Activated naive CD4-positive, alpha-beta T cell treated with Interleukin-2 at 50 U/mL for 16 hours (primary cell): ENCODE measurements around the gene APOA1.
"Not testable (repeated sequence)": the region's sequence is repeated elsewhere in the genome, so short reads cannot be mapped to it uniquely, and the experiment has no call there.

ENCODE experiments used
- DNase-seq: peaks from one replicate; pipeline ENCODE4 v3.0.0-alpha.2; 2020

APOA1 gene

GRCh38 chr11:116811194-116811593 is 26.2 kb downstream of the APOA1 start:
- no peak for DNase-seq

DNA sequence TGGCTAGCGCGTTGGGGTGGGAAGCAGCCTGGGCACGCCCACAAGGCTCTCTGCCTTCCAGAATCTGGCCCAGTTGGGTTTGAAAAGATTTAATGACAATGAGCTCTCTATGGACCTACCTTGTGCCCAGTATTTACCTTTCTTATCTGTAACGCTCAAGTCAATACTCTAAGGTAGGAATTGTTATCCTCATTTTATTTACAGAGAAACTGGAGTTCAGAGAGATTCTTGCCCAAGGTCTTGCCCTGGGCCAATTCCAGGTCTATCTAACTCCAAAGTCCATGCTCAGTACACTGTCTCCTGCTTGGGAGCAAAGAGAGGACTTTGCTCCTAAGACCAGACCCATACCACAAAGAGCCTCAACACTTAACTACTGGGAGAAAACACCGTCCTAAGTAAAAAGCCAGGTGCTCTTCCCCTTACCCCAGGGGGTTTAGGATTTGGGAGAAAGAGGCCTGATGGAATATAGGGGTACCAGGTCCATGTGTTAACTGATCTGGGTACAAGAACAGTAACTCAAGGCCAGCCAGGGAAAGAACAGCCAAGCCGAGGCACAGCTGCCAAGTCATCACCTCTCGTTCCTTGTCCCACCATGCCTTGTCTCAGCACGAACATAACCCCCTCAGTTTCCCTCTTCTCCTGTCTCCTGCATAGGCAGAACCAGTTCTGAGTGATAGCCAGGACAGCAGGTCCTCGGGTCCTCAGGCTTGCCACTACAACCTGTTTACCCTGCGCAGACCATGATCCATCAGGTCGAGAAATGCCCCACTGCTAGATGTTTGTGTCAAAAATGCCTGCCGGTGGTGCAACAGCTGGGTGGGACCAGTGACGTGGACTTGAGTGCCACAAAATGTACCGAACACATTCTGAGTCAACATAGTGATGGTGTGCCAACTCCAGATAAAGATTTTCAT is 28.9 kb downstream of the APOA1 start:
- no peak for DNase-seq

DNA sequence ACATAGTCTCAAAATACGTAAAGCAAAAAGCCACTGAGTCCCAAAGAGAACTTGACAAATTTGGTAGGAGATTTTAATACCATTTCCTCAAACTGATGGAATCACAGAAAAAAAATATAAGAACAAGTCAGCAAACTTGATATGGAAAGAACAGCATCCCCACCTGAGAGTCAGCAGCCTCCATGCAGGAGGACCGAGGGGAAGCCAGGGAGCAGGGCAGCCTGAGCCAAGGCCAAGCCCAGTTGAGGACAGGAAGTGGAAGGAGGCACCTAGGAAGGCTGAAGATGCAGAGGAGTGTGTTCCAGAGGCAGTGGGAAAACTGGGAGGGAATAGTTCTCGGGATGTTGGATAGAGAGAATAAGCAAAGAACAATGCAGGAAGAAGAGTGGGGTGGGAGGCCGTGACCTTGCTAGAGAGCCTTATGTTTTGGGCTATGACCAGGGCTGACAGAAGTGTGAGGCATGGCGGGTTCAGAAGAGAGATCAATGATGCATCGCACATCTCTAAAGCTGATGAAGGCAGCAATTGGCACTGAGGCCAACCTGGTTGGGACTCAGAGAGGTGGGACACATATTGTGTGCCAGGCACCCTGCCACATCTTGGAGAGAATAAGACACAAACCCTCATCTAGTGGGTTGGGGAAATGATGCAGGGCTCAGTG is 29.7 kb downstream of the APOA1 start:
- DNase-seq, result no peak

- no peak for DNase-seq
Measured at GRCh38 chr11:116804001-116804400, 33.4 kb downstream of the APOA1 start.

DNA sequence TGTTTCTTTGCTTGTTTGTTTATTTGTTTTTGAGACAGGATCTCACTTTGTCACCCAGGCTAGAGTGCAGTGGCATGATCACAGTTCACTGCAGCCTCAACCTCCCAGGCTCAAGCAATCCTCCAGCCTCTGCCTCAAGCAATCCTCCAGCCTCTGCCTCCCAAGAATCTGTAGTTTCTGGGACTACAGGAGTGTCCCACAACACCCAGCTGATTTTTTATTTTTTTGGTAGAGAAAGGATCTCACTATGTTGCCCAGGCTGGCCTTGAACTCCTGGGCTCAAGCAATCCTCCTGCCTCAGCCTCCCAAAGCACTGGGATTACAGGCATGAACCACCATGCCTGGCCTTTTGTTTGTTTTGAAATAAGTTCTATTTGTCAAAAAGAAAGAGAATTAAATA is 35.8 kb downstream of the APOA1 start:
- DNase-seq, result not testable (repeated sequence)

- no peak for DNase-seq
Measured at GRCh38 chr11:116800610-116801009, 36.8 kb downstream of the APOA1 start.

GRCh38 chr11:116798368-116798767 is 39.1 kb downstream of the APOA1 start:
- no peak for DNase-seq

- no peak for DNase-seq
Measured at GRCh38 chr11:116797816-116798215, 39.6 kb downstream of the APOA1 start.

DNA sequence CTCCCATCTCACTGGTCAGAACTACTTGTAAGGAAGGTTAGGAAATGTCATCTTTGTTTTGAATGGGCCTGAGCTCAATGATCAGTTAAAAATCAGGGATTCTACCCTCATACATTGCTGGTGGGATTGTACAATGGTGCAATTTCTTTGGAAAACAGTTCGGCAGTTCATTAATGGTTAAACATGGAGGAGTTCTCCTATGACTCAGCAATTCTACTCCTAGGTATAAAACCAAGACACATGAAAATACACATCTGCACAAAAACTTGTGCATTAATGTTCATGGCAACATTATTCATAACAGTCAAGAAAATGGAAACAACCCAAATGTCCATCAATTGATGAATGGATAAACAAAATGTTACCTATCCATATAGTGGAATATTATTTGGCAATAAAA is 40.9 kb downstream of the APOA1 start:
- DNase-seq, result no peak

DNA sequence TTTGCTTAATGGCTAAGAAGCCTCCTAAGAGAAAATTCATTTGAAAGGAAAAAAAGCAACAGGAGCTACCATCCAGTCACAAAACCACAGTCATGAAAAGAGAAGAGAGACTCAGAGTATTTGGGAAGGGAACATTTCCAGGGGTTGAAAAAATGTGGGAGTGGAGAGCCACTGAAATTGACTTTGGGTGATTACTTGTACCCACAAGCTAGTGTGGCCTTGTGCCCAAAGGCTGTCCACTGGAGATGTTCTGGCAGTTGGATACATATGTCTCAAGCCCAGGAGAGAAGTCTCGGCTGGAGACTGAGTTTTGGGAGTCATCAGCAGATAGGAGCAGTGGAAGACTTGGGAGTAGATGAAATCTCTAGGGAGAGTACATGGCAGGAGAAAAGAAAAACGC is 42.6 kb downstream of the APOA1 start:
- no peak for DNase-seq

DNA sequence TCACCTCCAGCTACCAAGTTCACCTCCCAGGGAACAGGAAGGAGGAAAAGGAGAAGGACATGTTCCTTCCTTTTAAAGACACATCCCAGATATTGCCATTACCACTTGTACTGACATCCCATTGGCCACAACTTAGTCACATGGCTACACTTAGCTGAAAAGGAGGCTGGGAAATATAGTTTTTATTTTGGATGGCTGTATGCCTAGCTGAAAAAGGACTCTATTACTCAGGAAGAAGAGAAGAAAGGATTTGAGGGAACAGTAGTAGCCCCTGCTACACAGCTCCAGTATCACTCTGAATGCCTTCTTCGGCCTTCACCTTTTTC is 43.7 kb downstream of the APOA1 start:
- DNase-seq, result no peak

GRCh38 chr11:116792869-116793771 is 44.3 kb downstream of the APOA1 start:
- DNase-seq, result no peak

- no peak for DNase-seq
Measured at GRCh38 chr11:116792144-116792868, 45.1 kb downstream of the APOA1 start.

DNA sequence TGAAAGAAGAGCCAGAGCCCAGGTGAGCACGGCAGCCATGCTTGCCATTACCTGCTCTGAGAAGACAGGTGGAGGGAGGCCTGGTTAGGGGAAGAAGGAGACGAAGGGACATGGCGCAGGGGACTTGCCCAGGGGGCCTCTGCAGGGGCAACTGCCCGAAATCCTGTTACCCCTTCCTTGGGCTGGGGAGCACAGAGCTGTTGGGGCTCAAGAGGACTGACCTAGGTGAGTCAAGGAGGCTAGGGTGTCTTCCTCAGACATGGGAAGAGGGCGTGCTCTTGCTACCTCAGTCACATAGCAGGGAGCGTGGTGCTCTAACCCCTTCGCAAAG is 45.6 kb downstream of the APOA1 start, which contains the start of gene APOA5:
TSS of gene APOA5 (minus strand) at position 67 of the 331 bp plus-strand sequence. CDS start at position 48, 19 bp downstream.
- DNase-seq, result no peak

GRCh38 chr11:116791002-116791812 is 46.2 kb downstream of the APOA1 start:
- DNase-seq, result peak; percentile 78

GRCh38 chr11:116790167-116791001 is 47.0 kb downstream of the APOA1 start:
- DNase-seq, result no peak

GRCh38 chr11:116788975-116789374 is 48.4 kb downstream of the APOA1 start:
- DNase-seq, result no peak

GRCh38 chr11:116788534-116788933 is 48.9 kb downstream of the APOA1 start:
- DNase-seq, result no peak

GRCh38 chr11:116787786-116788486 is 49.5 kb downstream of the APOA1 start, which contains the start of gene ZPR1:
TSS of gene ZPR1 (minus strand) at chr11:116788023. CDS start at chr11:116787990, 33 bp downstream.
- DNase-seq, result peak; percentile 87

DNA sequence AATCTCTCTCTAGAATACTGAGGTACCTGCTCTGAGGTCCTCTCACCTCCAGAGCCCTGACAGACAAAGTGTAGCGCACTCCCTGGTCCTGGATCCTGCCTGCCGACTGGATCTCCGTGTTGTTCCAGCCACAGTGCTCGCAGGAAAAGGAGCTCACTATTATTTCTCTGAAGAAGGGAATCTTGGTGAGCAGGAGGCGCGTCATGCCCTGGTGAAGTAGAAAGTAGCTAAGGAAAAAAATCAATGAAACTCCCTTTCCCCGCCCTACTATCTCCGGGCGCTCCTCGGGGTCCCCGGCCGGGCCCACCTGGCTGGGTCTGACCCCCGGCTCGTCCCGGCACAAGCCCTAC is 50.0 kb downstream of the APOA1 start:
- no peak for DNase-seq
